Liver (tissue), 9 donors: ENCODE measurements around the gene LHFPL6. TPM values are rescaled to one million over a fixed set of nuclear protein-coding genes. Genes with fewer than 3 reads are reported as not detected.

Experiments
- DNase-seq: peaks from one replicate; pipeline ENCODE4 v3.0.0-alpha.2; 2017; ENCODE audit warnings: low spot score
- H3K27ac ChIP-seq, 2 donors: one replicate each; pipeline ENCODE4 v1.7.0; 2013; ENCODE audit warnings: inconsistent platforms in 2 of 2, low read length in 2 of 2, control low read depth in 1 of 2, low read depth in 1 of 2, mild to moderate bottlenecking in 1 of 2
- H3K27me3 ChIP-seq, 4 donors: one replicate each; pipeline versions ENCODE4 v1.6.1 to v1.7.0; 2013; ENCODE audit warnings: low read length in 3 of 4, inconsistent platforms in 1 of 4, mild to moderate bottlenecking in 1 of 4, moderate library complexity in 1 of 4; ENCODE audit not compliant: control insufficient read depth in 4 of 4, insufficient read depth in 4 of 4
- H3K36me3 ChIP-seq, 4 donors: one replicate each; pipeline versions ENCODE4 v1.6.1 to v1.7.0; 2013; ENCODE audit warnings: low read length in 3 of 4, mild to moderate bottlenecking in 3 of 4, low read depth in 1 of 4, moderate library complexity in 1 of 4; ENCODE audit not compliant: control insufficient read depth in 4 of 4, insufficient read depth in 3 of 4
- H3K4me1 ChIP-seq, 4 donors: one replicate each; pipeline versions ENCODE4 v1.6.1 to v1.7.0; 2013; ENCODE audit warnings: low read length in 3 of 4, mild to moderate bottlenecking in 3 of 4, moderate library complexity in 1 of 4; ENCODE audit not compliant: control insufficient read depth in 4 of 4, insufficient read depth in 4 of 4
- H3K4me3 ChIP-seq, 3 donors: one replicate each; pipeline versions ENCODE4 v1.6.1 to v1.7.0; 2013; ENCODE audit warnings: low read length in 3 of 3, control low read depth in 1 of 3, low read depth in 1 of 3, mild to moderate bottlenecking in 1 of 3
- H3K9ac ChIP-seq, 2 donors: one replicate each; pipeline ENCODE4 v1.7.0; 2013; ENCODE audit warnings: low read length in 2 of 2, mild to moderate bottlenecking in 2 of 2, moderate library complexity in 2 of 2, control low read depth in 1 of 2, low read depth in 1 of 2
- H3K9me3 ChIP-seq, 4 donors: one replicate each; pipeline versions ENCODE4 v1.6.1 to v1.7.0; 2013; ENCODE audit warnings: low read length in 3 of 4; ENCODE audit not compliant: control insufficient read depth in 4 of 4
- CTCF ChIP-seq: fragments of 150-350 bp; IDR thresholded peaks from 2 replicates; pipeline ENCODE4 v1.5.1; 2017; ENCODE audit warnings: improper control_type of control experiment, low read depth, low read length; ENCODE audit not compliant: missing input control
- EGR1 ChIP-seq, 2 donors: IDR thresholded peaks; 2 replicates each; pipeline ENCODE4 v1.6.1; 2016 to 2018; ENCODE audit warnings: antibody characterized with exemption in 2 of 2, low read depth in 2 of 2
- FOXA2 ChIP-seq: IDR thresholded peaks from 2 replicates; pipeline ENCODE4 v1.6.1; 2016; ENCODE audit warnings: antibody characterized with exemption
- GABPA ChIP-seq, 2 donors: IDR thresholded peaks in 1 of 2; conservative IDR thresholded peaks in 1 of 2; 2 replicates each; pipeline ENCODE4 v1.6.1; 2016; ENCODE audit warnings: antibody characterized with exemption in 2 of 2, mild to moderate bottlenecking in 1 of 2, moderate library complexity in 1 of 2
- HNF4A ChIP-seq, 2 donors: conservative IDR thresholded peaks; 2 replicates each; pipeline ENCODE4 v1.6.1; 2016; ENCODE audit warnings: antibody characterized with exemption in 2 of 2, mild to moderate bottlenecking in 2 of 2
- HNF4G ChIP-seq: IDR thresholded peaks from 2 replicates; pipeline ENCODE4 v1.6.1; 2016; ENCODE audit warnings: antibody characterized with exemption
- JUND ChIP-seq, 2 donors: IDR thresholded peaks; 2 replicates each; pipeline ENCODE4 v1.6.1; 2016; ENCODE audit warnings: antibody characterized with exemption in 2 of 2
- NR2F2 ChIP-seq: IDR thresholded peaks from 2 replicates; pipeline ENCODE4 v1.6.1; 2016; ENCODE audit warnings: antibody characterized with exemption
- RAD21 ChIP-seq, 2 donors: IDR thresholded peaks; 2 replicates each; pipeline ENCODE4 v1.6.1; 2016; ENCODE audit warnings: antibody characterized with exemption in 2 of 2, mild to moderate bottlenecking in 2 of 2
- REST ChIP-seq: IDR thresholded peaks from 2 replicates; pipeline ENCODE4 v1.6.1; 2016; ENCODE audit warnings: antibody characterized with exemption, mild to moderate bottlenecking
- RXRA ChIP-seq, 2 donors: IDR thresholded peaks; 2 replicates each; pipeline ENCODE4 v1.6.1; 2017 to 2018; ENCODE audit warnings: antibody characterized with exemption in 2 of 2, mild to moderate bottlenecking in 1 of 2
- SP1 ChIP-seq: IDR thresholded peaks from 2 replicates; pipeline ENCODE4 v1.6.1; 2018; ENCODE audit warnings: antibody characterized with exemption, mild to moderate bottlenecking
- YY1 ChIP-seq: IDR thresholded peaks from 2 replicates; pipeline ENCODE4 v1.6.1; 2016; ENCODE audit warnings: antibody characterized with exemption, mild to moderate bottlenecking
- WGBS: extraction: QIAGEN DNeasy Blood & Tissue Kit; methylation state at CpG from one replicate; pipeline ENCODE4 v1.1.7; 2013; 5-methylcytosine and 5-hydroxymethylcytosine counted together
- polyA plus RNA-seq, 2 donors: library from polyadenylated mRNA; stranded (reverse) in 1 of 2; unstranded in 1 of 2; fragments of 200-250 nt in 1 of 2; fragments of >200 nt in 1 of 2; fragmentation: Nextera tagmentation in 1 of 2; extraction: Ambion mirVana in 1 of 2; gene quantifications; one replicate each; pipeline versions ENCODE4 v1.2.1 to v1.2.3, GENCODE V29; 2013 to 2015
- total RNA-seq, 2 donors: library from RNA; depleted of rRNA; stranded (reverse); fragments of >200 nt; gene quantifications; one replicate each; pipeline ENCODE4 v1.2.3, GENCODE V29; 2014
- TF ChIP-seq, protein P1 (sequence below): IDR thresholded peaks from 2 replicates; pipeline ENCODE4 v1.6.1; 2016; ENCODE audit warnings: antibody characterized with exemption
- TF ChIP-seq, protein P2 (sequence below): IDR thresholded peaks from 2 replicates; pipeline ENCODE4 v1.6.1; 2016; ENCODE audit warnings: antibody characterized with exemption
- TF ChIP-seq, protein P3 (sequence below): IDR thresholded peaks from 2 replicates; pipeline ENCODE4 v1.6.1; 2016; ENCODE audit warnings: antibody characterized with exemption
- donor health status: healthy.
- donor health status: healthy.
- donor health status: healthy.
- donor health status: healthy.
- donor health status: healthy.

LHFPL6 gene
- total and polyA plus RNA-seq, 4 donors = 2.6 to 8.3 (median 5.5) TPM

DNA sequence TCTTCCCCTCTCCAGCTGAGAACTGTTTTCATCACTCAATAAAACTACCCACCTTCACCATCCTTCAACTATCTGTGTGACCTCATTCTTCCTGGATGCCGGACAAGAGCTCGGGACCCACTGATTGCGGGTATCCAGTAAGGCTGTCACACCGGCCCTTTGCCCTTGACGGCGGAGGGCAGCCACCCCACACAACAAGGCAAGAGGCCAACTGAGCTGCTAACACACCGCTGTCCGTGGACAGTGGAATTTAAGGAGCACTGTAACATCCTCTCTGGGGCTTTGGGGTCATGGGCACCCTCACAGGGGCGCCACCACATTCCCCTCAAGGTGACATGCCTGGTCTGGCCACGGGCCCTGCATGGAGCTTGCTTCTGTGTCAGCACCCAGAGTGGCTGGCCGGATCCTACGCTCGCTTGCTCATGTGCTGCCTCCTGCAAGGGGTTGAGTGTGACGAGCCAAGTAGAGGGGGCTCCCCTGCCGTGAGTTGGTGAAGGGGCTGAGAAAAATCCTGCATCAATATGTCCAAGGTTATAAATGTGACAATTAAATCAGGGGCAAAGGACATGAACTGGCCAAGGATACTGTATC is 31.4 kb downstream of the LHFPL6 start (continued):
- no peak for TF ChIP-seq CTCF
- no peak for TF ChIP-seq RAD21 (IDR thresholded peaks at IDR 0.05)
- TF ChIP-seq EGR1 (IDR thresholded peaks at IDR 0.05; ENCODE audit: low read depth in 2 of 2) = no peak
- TF ChIP-seq JUND (IDR thresholded peaks at IDR 0.05) = no peak
- TF ChIP-seq YY1 = no peak
- TF ChIP-seq NR2F2 = no peak
- TF ChIP-seq, protein P1, sequence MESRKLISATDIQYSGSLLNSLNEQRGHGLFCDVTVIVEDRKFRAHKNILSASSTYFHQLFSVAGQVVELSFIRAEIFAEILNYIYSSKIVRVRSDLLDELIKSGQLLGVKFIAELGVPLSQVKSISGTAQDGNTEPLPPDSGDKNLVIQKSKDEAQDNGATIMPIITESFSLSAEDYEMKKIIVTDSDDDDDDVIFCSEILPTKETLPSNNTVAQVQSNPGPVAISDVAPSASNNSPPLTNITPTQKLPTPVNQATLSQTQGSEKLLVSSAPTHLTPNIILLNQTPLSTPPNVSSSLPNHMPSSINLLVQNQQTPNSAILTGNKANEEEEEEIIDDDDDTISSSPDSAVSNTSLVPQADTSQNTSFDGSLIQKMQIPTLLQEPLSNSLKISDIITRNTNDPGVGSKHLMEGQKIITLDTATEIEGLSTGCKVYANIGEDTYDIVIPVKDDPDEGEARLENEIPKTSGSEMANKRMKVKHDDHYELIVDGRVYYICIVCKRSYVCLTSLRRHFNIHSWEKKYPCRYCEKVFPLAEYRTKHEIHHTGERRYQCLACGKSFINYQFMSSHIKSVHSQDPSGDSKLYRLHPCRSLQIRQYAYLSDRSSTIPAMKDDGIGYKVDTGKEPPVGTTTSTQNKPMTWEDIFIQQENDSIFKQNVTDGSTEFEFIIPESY = no peak
- no peak for TF ChIP-seq FOXA2
- TF ChIP-seq SP1 = no peak

DNA sequence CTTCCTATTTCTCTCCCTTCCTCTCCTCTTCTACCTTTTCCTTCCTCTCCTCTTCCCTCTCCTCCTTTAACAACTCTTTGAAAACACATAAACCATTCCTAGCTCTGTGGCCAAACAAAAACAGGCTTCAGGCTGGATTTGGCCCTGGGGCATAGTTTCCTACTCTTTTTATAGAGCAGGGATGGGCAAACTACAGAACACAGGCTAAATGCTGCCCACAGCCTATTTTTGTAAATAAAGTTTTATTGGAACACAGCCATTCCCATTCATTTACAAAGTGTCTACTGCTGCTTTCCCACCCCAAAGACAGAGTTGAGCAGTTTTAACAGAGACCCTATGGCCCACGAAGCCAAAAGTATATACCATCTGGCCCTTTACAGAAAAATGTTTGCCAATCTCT is 35.4 kb downstream of the LHFPL6 start:
- H3K27ac ChIP-seq = no peak overlapping the region
- no peaks in the 10 kb centered on the region for H3K4me1 ChIP-seq
- no peaks in the 10 kb centered on the region for H3K9me3 ChIP-seq
- WGBS = 71% methylated on average over 1 of the region's 1 CpG
- TF ChIP-seq RXRA (IDR thresholded peaks at IDR 0.05) (no peak), REST (no peak), RAD21 (IDR thresholded peaks at IDR 0.05) (no peak), SP1 (no peak), CTCF (no peak), GABPA (IDR thresholded peaks at IDR 0.05 in 1 of 2, conservative IDR thresholded peaks at IDR 0.05 in 1 of 2) (no peak), FOXA2 (no peak), JUND (IDR thresholded peaks at IDR 0.05) (no peak), EGR1 (IDR thresholded peaks at IDR 0.05; ENCODE audit: low read depth in 2 of 2) (no peak), HNF4A (conservative IDR thresholded peaks at IDR 0.05) (no peak), NR2F2 (no peak), HNF4G (no peak)
- TF ChIP-seq, protein P2, sequence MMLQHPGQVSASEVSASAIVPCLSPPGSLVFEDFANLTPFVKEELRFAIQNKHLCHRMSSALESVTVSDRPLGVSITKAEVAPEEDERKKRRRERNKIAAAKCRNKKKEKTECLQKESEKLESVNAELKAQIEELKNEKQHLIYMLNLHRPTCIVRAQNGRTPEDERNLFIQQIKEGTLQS = no peak
- TF ChIP-seq, protein P3, sequence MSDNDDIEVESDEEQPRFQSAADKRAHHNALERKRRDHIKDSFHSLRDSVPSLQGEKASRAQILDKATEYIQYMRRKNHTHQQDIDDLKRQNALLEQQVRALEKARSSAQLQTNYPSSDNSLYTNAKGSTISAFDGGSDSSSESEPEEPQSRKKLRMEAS = no peak
- TF ChIP-seq, protein P1 = no peak
- DNase-seq = no peak
- H3K27me3 ChIP-seq = no peaks in the 10 kb centered on the region
- H3K4me3 ChIP-seq = no peak overlapping the region
- H3K9ac ChIP-seq = no peak overlapping the region
- no peaks in the 10 kb centered on the region for H3K36me3 ChIP-seq
